Naive thymus-derived CD4-positive, alpha-beta T cell (primary cell): ENCODE data around the gene MAP1LC3B2. TPM values are rescaled to one million over a fixed set of nuclear protein-coding genes. Genes with fewer than 3 reads are reported as not detected.

Source experiments
- ATAC-seq: fragments of 150-1000 bp; cut with Tn5 transposase; 2 replicates; pipeline ENCODE4 v1.10.0; 2021; ENCODE audit warnings: mild to moderate bottlenecking, moderate library complexity
- CTCF ChIA-PET: fragments of 350-600 bp; sonication (Branson Sonifier 250); formaldehyde crosslinking; loops from one replicate; lab custom pipeline; 2021; ENCODE audit warnings: antibody characterized with exemption; lab: Charles Lee
- POLR2A ChIA-PET: fragments of 350-600 bp; sonication (Branson Sonifier 250); formaldehyde crosslinking; loops from one replicate; lab custom pipeline; 2021; ENCODE audit warnings: antibody characterized with exemption, inconsistent platforms; lab: Charles Lee
- DNase-seq, 9 donors: peaks; one replicate each; pipeline versions ENCODE4 v3.0.0 to v3.0.0-alpha.2; 2020 to 2022; ENCODE audit warnings: mixed read lengths in 1 of 9
- H3K27ac ChIP-seq: one replicate; pipeline ENCODE4 v1.7.0; 2013; ENCODE audit warnings: mild to moderate bottlenecking, low read depth, low read length, moderate library complexity
- H3K27me3 ChIP-seq, 2 donors: one replicate each; pipeline ENCODE4 v1.7.0; 2013; ENCODE audit warnings: low read length in 2 of 2, mild to moderate bottlenecking in 2 of 2, moderate library complexity in 2 of 2; ENCODE audit not compliant: control insufficient read depth in 2 of 2, insufficient read depth in 2 of 2
- H3K36me3 ChIP-seq, 3 experiments: 1 replicate in 2 of 3; 2 replicates in 1 of 3; pipeline ENCODE4 v1.7.0; 2013; ENCODE audit warnings: low read length in 3 of 3, mild to moderate bottlenecking in 3 of 3, moderate library complexity in 1 of 3; ENCODE audit not compliant: insufficient read depth in 3 of 3, control insufficient read depth in 2 of 3
- H3K4me1 ChIP-seq, 2 donors: one replicate each; pipeline ENCODE4 v1.7.0; 2013; ENCODE audit warnings: low read length in 2 of 2, mild to moderate bottlenecking in 2 of 2, moderate library complexity in 1 of 2; ENCODE audit not compliant: control insufficient read depth in 2 of 2, insufficient read depth in 2 of 2
- H3K4me3 ChIP-seq: 2 replicates; pipeline ENCODE4 v1.7.0; 2013; ENCODE audit warnings: mild to moderate bottlenecking, low read length
- H3K9me3 ChIP-seq, 3 experiments: 1 replicate in 2 of 3; 2 replicates in 1 of 3; pipeline ENCODE4 v1.7.0; 2013; ENCODE audit warnings: low read length in 3 of 3; ENCODE audit not compliant: control insufficient read depth in 2 of 3
- H3K27ac Mint-ChIP-seq, 9 donors: one replicate each; pipeline ENCODE4 v1.8.0; 2020 to 2022; ENCODE audit warnings: mixed read lengths in 9 of 9, mild to moderate bottlenecking in 8 of 9, moderate library complexity in 5 of 9, inconsistent platforms in 2 of 9
- H3K27me3 Mint-ChIP-seq, 5 donors: one replicate each; pipeline ENCODE4 v1.8.0; 2021 to 2022; ENCODE audit warnings: mixed read lengths in 5 of 5, mild to moderate bottlenecking in 1 of 5
- H3K36me3 Mint-ChIP-seq, 5 donors: one replicate each; pipeline ENCODE4 v1.8.0; 2020 to 2022; ENCODE audit warnings: mixed read lengths in 5 of 5, mild to moderate bottlenecking in 3 of 5, inconsistent platforms in 1 of 5
- H3K4me1 Mint-ChIP-seq, 7 donors: one replicate each; pipeline ENCODE4 v1.8.0; 2020 to 2022; ENCODE audit warnings: mixed read lengths in 7 of 7, mild to moderate bottlenecking in 3 of 7, inconsistent platforms in 1 of 7
- H3K4me3 Mint-ChIP-seq, 10 donors: one replicate each; pipeline ENCODE4 v1.8.0; 2020 to 2022; ENCODE audit warnings: mild to moderate bottlenecking in 10 of 10, mixed read lengths in 10 of 10, moderate library complexity in 6 of 10, inconsistent platforms in 2 of 10
- H3K9me3 Mint-ChIP-seq, 11 donors: one replicate each; pipeline ENCODE4 v1.8.0; 2020 to 2022; ENCODE audit warnings: mixed read lengths in 11 of 11, mild to moderate bottlenecking in 4 of 11, inconsistent platforms in 1 of 11, moderate library complexity in 1 of 11
- intact Hi-C, 2 donors: fragments of 100-400 bp; cut with micrococcal nuclease; formaldehyde crosslinking; loops; one replicate each; pipeline ENCODE4 v1.15.1; 2023
- polyA plus RNA-seq, 2 donors: library from polyadenylated mRNA; unstranded; fragments of 300-500 nt; fragmentation: Illumina TruSeq; gene quantifications; one replicate each; pipeline ENCODE4 v1.2.3, GENCODE V29; 2021
- total RNA-seq, 6 experiments: library from RNA in 5 of 6; stranded (reverse) in 5 of 6; gene quantifications; 1 replicate in 5 of 6; 2 replicates in 1 of 6; pipeline ENCODE4 v1.2.3 and lab custom pipeline; 2021 to 2026

Gene MAP1LC3B2
- total and polyA plus RNA-seq, 7 experiments from 2014 or later: 0.48 to 6.6 (median 1.7) TPM

DNA sequence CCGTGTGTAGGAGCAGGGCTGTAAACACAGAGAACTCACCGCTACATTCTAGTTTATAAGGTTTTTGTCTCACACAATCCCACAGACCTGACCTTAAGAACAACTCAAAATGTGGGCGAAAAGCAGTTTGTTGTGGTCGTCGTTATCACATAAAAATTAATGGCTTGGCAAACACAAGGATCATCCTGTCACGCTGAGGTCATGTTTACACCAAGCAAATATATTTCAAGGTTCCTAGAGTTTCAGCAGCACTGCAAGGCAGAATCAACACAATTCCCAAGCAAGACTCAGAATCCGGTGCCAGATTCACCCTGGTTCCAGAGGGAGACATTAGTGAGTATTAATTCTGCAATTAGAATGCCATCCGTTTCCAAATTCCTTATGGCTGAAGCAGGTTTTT, 30.1 kb upstream of the MAP1LC3B2 start:
- Histone ChIP-seq H3K36me3 (no peaks in the 10 kb centered on the region), H3K27me3 (no peaks in the 10 kb centered on the region), H3K4me1 (peaks cover 6 to 9% of the 10 kb centered on the region in 2 donors), H3K4me3 (no peak overlapping the region), H3K9me3 (no peaks in the 10 kb centered on the region), H3K27ac (no peak overlapping the region)
- POLR2A ChIA-PET: no interaction called here
- CTCF ChIA-PET: no interaction called here
- Mint-ChIP-seq H3K4me1 (peaks cover 12 to 22% (median 19%) of the 10 kb centered on the region in 7 donors), H3K27me3 (peaks cover 0 to 44% (median 0%) of the 10 kb centered on the region in 5 donors), H3K9me3 (peaks cover 0 to 4% (median 0%) of the 10 kb centered on the region in 11 donors), H3K27ac (no peak overlapping the region), H3K4me3 (no peak overlapping the region), H3K36me3 (peaks cover 0 to 4% (median 0%) of the 10 kb centered on the region in 5 donors)
- ATAC-seq (no peak), DNase-seq (no peak)
- intact Hi-C loops: no loop called here

DNA sequence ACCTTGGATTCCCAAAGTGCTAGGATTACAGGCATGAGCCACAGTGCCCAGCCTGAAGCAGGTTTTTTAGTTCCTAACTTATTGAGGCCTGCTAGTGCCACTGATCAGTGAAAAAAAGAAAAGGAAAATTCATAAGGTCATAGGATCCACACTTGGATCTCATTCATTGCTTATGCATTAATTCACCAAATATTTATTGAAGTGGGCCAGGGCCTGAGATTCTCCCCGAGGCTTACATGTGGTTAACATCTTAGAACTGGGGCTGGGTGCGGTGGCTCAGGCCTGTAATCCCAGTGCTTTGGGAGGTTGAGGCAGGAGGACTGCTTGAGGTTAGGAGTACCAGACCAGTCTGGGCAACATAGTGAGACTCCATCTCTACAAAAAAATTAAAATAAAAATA, 29.5 kb upstream of the MAP1LC3B2 start:
- H3K36me3 Mint-ChIP-seq: peaks cover 0 to 4% (median 0%) of the 10 kb centered on the region in 5 donors
- H3K36me3 ChIP-seq: no peaks in the 10 kb centered on the region
- H3K27me3 ChIP-seq: no peaks in the 10 kb centered on the region
- DNase-seq (no peak), ATAC-seq (no peak)
- intact Hi-C loops: loop anchor here (5.0 to 10.0 kb wide), 2 partner anchors 48 to 65 kb away; no protein-coding TSS in a partner anchor
- H3K4me3 ChIP-seq: no peak overlapping the region
- H3K27me3 Mint-ChIP-seq: peaks cover 0 to 41% (median 0%) of the 10 kb centered on the region in 5 donors
- no peak overlapping the region for H3K4me3 Mint-ChIP-seq
- peaks cover 0 to 4% (median 0%) of the 10 kb centered on the region in 11 donors for H3K9me3 Mint-ChIP-seq
- peaks cover 6 to 9% of the 10 kb centered on the region in 2 donors for H3K4me1 ChIP-seq
- no peaks in the 10 kb centered on the region for H3K9me3 ChIP-seq
- ChIA-PET POLR2A (no interaction called here), CTCF (no interaction called here)
- H3K27ac Mint-ChIP-seq: no peak overlapping the region
- H3K27ac ChIP-seq: no peak overlapping the region
- H3K4me1 Mint-ChIP-seq: peaks cover 18 to 29% (median 22%) of the 10 kb centered on the region in 7 donors

- Mint-ChIP-seq H3K36me3 (peaks cover 0 to 4% (median 0%) of the 10 kb centered on the region in 5 donors), H3K4me3 (peak overlapping the region; percentile 82 to 97 (median 88)), H3K27ac (peak overlapping the region in 3 of 9 donors; percentile 30 to 78 (median 74)), H3K4me1 (peaks cover 19 to 31% (median 28%) of the 10 kb centered on the region in 7 donors), H3K9me3 (peaks cover 0 to 3% (median 0%) of the 10 kb centered on the region in 11 donors), H3K27me3 (peaks cover 0 to 21% (median 0%) of the 10 kb centered on the region in 5 donors)
- H3K27me3 ChIP-seq: no peaks in the 10 kb centered on the region
- no peak overlapping the region for H3K4me3 ChIP-seq
- POLR2A ChIA-PET: no interaction called here
- H3K36me3 ChIP-seq: no peaks in the 10 kb centered on the region
- intact Hi-C loops: loop anchor here (5.0 to 10.0 kb wide), 2 partner anchors 45 to 62 kb away; no protein-coding TSS in a partner anchor
- DNase-seq: no peak
- peaks cover 6 to 9% of the 10 kb centered on the region in 2 donors for H3K4me1 ChIP-seq
- ATAC-seq: no peak
- CTCF ChIA-PET: no interaction called here
- H3K27ac ChIP-seq: no peak overlapping the region
- no peaks in the 10 kb centered on the region for H3K9me3 ChIP-seq
These were observed 26.8 kb upstream of the MAP1LC3B2 start for GRCh38 chr12:116532428-116532827.

- H3K4me1 Mint-ChIP-seq: peaks cover 19 to 35% (median 28%) of the 10 kb centered on the region in 7 donors
- no peaks in the 10 kb centered on the region for H3K9me3 ChIP-seq
- peaks cover 0 to 17% (median 0%) of the 10 kb centered on the region in 5 donors for H3K27me3 Mint-ChIP-seq
- ChIA-PET CTCF (interaction anchor here (0.6 kb wide), 1 partner anchor 58 kb away, joined by 3 read pairs; no protein-coding TSS in a partner anchor), POLR2A (interaction anchor here (1.7 kb wide), 1 partner anchor 27 kb away, joined by 8 read pairs; the partner anchor contains the start of gene MAP1LC3B2)
- no peak for DNase-seq
- peaks cover 0 to 4% (median 0%) of the 10 kb centered on the region in 5 donors for H3K36me3 Mint-ChIP-seq
- peak overlapping the region; percentile 82 to 97 (median 88) for H3K4me3 Mint-ChIP-seq
- peak overlapping the region; percentile 47 for H3K27ac ChIP-seq
- peak; percentile 14 for ATAC-seq
- H3K4me1 ChIP-seq: peaks cover 6 to 9% of the 10 kb centered on the region in 2 donors
- intact Hi-C loops: loop anchor here (1.0 to 10.0 kb wide), 6 partner anchors 26 to 256 kb away; partner anchors contain the start of genes MAP1LC3B2 (in 2 of the 2), MED13L (in 2 of the 2), RNFT2 (in 1 of the 2) and SPRING1 (in 1 of the 2)
- peaks cover 0 to 1% (median 0%) of the 10 kb centered on the region in 11 donors for H3K9me3 Mint-ChIP-seq
- peak overlapping the region; percentile 84 for H3K4me3 ChIP-seq
- no peaks in the 10 kb centered on the region for H3K36me3 ChIP-seq
- H3K27ac Mint-ChIP-seq: peak overlapping the region in 3 of 9 donors; percentile 30 to 74 (median 67)
- H3K27me3 ChIP-seq: no peaks in the 10 kb centered on the region
These were observed 26.2 kb upstream of the MAP1LC3B2 start for GRCh38 chr12:116532986-116533342.

DNA sequence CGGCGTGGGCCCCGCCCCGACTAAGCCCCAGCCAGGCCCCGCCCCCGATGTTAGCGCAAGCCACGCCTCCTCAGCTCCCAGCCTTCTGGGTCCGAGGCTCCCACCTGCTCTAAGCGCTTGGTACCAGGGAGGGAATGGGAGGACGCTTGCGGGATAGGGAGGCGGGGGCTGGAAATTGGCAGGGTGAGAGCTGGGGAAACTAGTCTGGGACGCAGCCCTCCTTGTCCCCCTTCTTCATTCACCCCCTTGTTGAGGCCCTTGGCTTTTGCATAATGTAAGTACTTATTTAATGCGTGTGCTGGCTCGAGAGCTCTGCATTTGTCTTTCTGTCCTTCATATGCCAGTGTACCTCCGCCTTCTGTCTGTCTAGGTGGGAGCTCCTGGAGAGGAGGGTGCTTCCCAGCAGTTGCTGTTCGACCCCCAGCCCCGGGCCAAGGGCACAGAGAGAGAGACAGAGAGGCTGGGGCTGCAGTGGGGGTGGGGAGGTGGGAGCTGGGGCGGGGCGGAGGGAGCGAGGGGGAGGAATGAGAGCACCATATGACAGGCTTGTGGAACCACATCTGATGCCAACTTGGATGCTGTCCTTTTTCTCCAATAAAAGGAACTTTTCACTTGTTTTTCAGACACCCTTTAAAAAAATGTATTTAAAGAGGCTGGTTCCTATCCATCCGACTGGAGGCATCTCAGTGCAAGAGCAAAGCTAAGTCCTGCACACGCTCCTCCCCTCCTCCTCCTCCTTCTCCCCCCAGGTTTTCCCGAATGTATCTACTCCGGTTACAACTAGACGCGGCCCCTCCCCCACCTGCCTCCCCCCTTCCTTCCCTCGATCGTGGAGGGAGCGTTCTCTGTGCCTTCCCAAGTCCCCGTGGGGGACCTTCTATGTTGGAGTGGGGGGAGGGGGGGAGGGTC, 25.6 kb upstream of the MAP1LC3B2 start:
- Mint-ChIP-seq H3K27ac (peak overlapping the region in 8 of 9 donors; percentile 22 to 82 (median 70)), H3K27me3 (peaks cover 0 to 14% (median 0%) of the 10 kb centered on the region in 5 donors), H3K4me1 (peaks cover 20 to 40% (median 28%) of the 10 kb centered on the region in 7 donors), H3K9me3 (peaks cover 0 to 1% (median 0%) of the 10 kb centered on the region in 11 donors), H3K36me3 (peaks cover 0 to 4% (median 0%) of the 10 kb centered on the region in 5 donors), H3K4me3 (peak overlapping the region; percentile 82 to 97 (median 88))
- no peaks in the 10 kb centered on the region for H3K27me3 ChIP-seq
- ChIA-PET CTCF (interaction anchor here (0.5 to 0.6 kb wide), 2 partner anchors 38 to 58 kb away, joined by 3 read pairs; no protein-coding TSS in a partner anchor), POLR2A (interaction anchor here (1.0 to 1.7 kb wide), 2 partner anchors 26 to 182 kb away, joined by 3 to 8 read pairs; partner anchors contain the start of gene MAP1LC3B2)
- intact Hi-C loops: loop anchor here (1.0 to 10.0 kb wide), 6 partner anchors 26 to 256 kb away; partner anchors contain the start of genes MAP1LC3B2 (in 2 of the 2), MED13L (in 2 of the 2), RNFT2 (in 1 of the 2) and SPRING1 (in 1 of the 2)
- H3K9me3 ChIP-seq: no peaks in the 10 kb centered on the region
- DNase-seq: peak; percentile 47 to 79 (median 69)
- ATAC-seq: peak; percentile 95
- H3K36me3 ChIP-seq: no peaks in the 10 kb centered on the region
- peak overlapping the region; percentile 84 for H3K4me3 ChIP-seq
- H3K4me1 ChIP-seq: peaks cover 6 to 9% of the 10 kb centered on the region in 2 donors
- H3K27ac ChIP-seq: peak overlapping the region; percentile 47
